GM18526 (cell line): ENCODE results near the gene UBA1.

Source experiments
- POLR2A ChIP-seq: IDR thresholded peaks from 3 replicates; pipeline ENCODE4 v1.6.1; 2011; ENCODE audit not compliant: insufficient read length; ENCODE audit errors: extremely low read depth

The UBA1 gene

DNA sequence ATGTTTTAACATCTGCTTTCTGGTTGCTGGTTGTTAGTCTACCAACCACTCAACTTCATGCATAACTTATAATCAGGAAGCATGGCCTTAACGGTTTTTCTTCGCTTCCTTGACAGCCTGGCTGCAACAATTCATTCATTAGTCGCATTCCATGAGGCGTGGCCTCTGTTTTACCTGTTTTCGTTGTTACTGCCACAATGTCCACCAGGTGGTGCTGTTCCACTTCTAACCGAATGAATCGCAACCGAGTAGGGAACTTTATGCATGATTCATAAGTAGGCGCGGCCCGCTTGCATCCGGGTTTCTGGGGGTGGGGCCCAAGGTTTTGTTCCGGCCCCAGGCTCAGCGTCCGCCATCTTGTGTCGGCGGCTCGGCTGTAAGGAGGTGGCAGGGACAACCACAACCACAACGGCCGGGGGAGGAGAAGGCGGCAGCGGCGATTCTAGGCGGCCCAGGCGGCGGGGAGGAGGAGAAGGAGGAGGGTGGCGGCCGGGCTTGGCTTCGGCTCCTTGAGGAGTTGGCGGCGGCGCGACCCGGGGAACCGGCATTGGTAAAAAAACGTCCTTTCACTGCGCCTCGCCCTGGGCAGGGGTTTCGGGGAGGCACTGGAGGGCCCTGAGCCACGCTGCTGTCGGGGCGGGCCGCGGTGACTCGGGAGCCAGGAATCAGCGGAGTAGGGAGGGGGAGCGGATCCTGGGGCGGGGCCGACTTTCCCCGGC lies at the start of gene UBA1:
Gene UBA1 (plus strand): TSS at position 355 of the 719 bp plus-strand sequence. CDS start 4,974 bp downstream, outside the sequence.
- TF ChIP-seq POLR2A, result peak; percentile 91

DNA sequence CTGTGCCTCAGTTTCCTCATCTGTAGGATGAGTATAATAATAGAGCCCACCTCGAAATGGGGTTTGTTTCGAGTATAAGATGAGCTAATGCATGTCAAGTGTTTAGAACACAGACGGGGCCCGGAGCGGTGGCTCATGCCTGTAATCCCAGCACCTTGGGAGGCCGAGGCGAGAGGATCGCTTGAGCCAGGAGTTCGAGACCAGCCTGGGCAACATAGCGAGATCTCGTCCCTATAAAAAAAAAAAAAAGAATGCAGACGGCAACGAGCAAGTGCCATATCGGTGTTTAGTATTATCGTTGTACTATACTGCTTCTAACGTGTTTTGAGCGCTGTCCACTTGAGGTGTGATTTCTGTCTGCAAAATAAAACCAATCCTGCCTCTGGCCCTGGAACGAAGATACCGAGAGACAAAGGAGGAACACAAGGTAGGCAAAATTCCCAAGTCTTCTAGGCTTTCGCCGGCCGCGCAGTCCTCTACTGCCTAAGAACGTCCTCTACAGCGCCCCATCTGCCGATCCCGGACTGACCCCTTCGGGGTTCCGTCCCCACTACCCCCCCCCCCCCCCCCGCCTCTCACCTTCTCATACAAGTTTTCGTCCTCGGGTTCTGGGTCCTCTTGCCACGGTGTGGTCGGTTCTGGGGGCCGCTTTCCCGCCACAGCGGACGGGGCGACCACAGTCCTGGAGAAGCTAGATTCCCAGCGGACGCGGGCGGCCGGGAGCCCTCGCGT lies 49.6 kb upstream of the UBA1 start:
- no peak for TF ChIP-seq POLR2A

DNA sequence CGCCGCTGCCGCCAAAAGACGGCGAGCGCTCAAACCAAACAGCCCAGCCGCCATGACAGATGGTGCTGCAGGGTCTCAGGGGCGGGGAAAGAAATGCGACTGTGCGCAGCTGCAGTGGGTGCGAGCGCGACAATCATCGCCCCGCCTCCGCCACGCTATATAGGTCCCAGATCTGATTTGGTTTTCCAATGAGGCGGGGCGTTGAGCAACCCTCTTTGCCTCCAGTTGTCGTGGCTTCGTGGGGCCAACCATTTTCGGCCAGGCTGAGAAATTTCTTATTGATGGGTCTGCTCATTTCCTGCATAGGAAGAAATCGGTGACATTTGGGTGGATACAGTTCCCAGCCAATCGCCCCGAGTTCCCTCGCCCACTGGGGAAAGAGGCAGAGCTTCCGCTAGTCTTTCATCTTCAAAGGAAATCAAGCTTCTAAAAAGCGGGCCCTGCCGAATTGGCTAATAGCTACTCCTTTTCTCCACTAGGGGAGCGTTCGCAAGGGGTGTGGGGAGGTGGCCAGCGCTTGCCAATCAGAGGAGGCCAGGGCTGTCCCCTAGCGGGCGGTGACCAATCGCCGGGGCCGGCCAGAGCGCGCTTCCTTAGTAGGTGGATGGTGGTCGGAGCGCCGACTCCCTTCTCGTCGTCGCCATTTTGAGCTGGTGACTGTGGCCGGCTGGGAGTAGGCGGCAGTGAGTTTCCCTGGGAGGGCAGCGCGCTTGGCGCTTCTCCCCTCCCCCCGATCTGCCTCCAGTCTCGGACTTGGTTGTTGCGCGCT lies 48.8 kb upstream of the UBA1 start, which contains the start of the genes NDUFB11 and RBM10:
Gene NDUFB11 (minus strand): TSS at position 77 of the 769 bp plus-strand sequence. CDS start 23 bp downstream, at position 54.
Gene RBM10 (plus strand): TSS at position 596 of the 769 bp plus-strand sequence. CDS start 2,261 bp downstream, outside the sequence.
- peak; percentile 83 for TF ChIP-seq POLR2A

DNA sequence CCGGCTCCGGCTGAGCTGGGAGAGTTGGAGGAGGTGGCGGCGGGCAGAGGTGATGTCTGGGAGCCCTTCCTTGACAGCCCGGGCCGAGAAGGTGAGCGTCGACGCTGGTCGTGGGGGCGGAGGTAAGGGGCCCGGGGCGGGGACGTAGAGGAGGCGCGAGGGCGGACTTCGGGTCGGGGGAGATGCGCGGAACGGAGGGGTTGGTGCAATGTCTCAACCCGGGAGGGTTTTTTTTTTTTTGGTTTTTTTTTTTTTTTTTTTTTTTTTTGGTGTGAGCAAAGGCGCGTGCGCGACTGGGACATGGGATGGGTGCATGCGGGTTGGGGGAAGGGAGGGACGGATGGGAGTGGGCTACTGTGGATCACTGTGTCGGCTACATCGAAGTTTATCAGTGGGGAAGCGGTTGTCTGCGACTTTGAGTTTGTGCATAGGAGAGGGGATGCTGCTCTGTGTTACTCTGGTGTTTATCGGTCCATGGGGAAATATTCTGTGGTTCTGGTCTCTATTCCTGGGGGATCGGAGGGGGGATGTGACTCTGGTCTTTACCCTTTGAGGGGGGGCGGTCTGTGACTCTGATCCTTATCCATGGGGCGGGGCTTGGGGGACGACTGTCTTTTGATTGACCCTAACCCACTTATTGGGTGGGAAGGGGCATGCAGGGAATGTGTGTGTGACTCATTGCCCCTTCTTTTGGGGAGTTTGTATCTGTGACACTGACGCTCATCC lies 48.1 kb upstream of the UBA1 start:
- no peak for TF ChIP-seq POLR2A

DNA sequence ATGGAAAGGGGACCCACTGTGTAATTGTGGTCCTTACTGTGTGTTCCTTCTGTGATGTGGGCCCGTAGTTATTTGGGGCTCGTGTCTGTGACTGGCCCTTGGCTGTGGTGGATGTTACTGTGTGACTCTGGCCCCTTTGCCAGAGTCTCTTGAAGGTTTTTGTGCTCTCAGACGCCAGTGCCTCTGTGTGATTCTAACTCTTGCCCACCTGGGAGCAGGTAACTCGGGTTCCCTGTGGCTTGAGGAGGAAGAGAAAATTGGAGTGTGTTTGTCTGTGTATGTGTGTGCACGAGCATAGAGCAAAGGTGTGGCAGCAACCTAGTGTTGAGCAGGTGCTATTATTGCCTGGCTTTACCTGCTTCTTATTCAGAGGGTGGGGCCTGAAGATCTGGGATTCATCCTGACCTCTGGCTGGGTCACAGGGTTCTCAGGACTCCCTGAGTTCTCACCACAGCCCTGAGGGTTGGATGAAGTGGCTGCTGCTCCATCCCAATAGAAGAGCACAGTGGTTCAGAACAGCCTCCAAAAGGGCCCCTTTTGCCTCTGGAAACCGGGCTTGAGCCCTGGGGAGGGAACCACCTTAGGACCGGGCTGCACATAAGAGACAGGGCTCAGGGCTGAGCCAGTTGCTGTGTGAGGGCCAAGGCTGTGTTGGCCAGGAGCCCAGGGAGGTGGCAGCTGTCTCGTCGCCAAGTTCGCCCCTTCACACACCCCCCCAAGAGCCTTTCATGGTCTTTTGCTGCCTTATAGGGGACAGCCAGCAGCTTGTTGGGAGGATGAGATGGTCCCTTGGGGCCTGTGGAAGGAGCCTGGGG lies 47.3 kb upstream of the UBA1 start:
- no peak for TF ChIP-seq POLR2A

DNA sequence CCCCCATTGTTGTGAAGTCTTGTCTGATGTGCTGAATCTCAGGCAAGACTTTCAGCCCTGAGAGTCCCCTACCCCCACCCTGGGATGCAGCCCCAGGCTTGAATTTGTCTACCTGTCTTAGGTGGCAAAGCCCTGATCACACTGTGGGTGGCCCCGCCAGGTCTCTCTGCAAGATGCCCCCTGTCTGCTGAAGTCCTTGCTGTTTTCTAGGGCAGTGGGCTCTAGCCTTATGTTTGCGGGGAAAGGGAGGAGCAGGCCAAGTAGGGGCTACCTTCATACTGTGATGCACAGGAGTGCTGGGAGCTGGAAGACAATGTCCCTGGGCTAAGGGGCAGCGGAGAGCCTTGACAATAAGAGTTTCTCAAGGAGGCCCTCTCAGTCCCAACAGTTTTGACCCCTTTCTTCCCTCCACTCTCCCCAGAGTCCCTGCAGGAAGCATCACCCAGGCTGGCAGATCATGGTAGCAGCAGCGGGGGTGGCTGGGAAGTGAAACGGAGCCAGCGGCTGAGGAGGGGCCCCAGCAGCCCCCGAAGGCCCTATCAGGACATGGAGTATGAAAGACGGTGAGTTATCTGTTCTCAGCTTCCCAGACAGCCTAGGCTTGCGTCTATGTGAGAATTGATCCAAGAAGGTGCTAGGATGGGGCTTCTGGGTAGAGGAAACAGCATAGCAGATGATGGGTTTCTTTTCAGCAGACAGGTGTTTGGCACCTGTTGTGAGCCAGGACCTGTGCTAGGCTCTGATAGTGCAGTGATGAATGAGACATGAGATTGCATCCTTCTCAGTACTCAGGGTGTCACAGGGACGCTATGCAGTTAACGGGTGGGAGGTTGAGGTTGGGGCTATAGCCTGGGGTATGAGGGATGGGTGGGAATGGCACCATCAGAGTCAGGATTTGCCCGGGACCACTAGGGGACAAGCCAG lies 46.4 kb upstream of the UBA1 start:
- TF ChIP-seq POLR2A, result no peak

DNA sequence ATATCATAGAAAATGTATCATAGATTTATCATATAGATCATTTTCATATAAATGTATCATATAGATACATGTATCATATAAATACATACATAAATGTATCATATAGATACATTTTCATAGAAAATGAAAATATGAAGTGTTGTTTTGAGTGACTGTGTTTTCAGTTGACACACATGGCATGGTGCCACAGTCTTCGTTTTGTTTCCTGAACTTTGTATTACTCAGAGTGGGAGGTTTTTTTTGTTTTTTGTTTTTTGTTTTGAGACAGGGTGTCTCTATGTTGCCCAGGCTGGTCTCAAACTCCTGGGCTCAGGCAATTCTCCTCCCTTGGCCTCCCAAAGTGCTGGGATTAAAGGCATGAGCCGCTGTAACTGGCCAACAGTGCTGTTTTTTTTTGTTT lies 44.7 kb upstream of the UBA1 start:
- no peak for TF ChIP-seq POLR2A

DNA sequence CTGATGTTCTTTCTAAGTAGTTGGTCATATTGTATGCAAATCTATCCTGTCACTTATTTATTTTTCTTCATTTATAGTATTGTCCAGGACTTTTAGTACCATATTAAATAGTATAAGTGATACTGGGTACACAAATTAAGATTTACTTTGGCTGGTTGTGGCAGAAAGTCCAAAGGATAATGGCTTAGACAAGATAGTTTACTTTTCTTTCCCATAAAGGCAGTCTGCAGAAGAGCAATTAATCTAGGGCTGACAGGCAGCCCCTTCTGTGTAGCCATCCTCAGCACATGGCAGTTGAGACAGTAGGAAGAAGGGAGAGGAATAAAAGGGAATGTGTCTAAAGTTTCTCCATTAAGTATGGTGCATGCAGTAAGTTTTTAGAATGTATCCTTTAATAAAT lies 42.2 kb upstream of the UBA1 start:
- TF ChIP-seq POLR2A, result no peak

DNA sequence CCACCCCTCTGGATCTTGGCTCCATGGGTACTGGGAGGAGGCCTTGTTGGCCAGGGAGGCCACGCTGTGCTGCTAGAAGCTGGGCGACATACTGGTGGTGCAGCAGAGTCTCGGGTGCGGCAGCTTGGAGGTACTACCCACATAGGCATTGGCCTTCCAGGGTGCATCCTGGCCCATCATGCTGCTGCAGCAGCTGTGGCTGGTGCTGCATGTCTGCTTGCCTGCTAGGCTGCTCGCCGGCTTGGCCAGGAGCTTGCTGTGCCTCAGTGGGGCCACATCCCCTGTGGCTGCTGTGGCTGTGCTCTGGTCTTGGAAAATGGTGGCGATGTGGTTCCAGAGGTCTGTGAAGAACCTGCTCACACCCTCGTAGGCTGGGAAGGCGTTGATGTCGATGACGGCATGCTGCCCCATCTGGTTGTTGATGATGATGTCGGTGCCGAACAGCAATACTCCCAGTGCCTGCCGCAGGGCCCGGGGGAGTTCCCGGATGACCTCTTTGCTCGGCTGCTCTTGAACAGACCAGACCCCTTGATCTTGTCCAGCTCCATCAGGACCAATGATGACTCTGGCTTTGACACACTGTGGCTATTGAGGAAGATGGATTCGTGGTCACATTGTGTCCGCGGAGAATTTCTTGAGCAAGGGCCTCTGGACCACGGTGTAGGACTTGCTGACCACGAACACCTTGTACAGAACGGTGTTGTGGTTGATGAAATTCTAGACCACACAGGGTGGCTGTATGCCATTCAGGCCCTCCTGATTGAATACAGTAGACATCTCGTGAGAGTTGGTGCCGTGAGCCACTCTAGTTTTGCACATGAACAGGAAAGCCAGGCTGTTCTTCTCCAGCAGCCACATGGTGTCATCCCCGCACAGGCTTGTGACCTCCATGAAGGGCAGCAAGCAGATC lies 36.8 kb upstream of the UBA1 start:
- TF ChIP-seq POLR2A, result no peak

DNA sequence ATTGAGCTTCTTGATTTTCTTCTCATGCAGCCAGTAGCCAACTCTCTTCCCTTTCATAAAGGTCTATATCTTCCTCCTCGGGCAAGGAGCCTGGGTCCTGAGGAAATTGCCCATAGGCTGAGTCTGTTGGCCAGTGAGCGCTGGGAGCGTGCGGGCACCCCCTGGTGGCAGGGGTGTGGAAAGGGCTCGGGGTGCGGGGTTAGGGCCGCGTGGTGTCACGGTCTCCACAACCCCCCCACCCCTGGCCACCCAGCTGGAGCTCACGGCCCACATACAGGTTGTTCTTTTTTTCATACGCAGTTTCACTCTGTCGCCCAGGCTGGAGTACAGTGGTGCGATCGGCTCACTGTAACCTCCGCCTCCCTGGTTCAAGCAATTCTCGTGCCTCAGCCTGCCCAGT lies 35.5 kb upstream of the UBA1 start:
- no peak for TF ChIP-seq POLR2A

DNA sequence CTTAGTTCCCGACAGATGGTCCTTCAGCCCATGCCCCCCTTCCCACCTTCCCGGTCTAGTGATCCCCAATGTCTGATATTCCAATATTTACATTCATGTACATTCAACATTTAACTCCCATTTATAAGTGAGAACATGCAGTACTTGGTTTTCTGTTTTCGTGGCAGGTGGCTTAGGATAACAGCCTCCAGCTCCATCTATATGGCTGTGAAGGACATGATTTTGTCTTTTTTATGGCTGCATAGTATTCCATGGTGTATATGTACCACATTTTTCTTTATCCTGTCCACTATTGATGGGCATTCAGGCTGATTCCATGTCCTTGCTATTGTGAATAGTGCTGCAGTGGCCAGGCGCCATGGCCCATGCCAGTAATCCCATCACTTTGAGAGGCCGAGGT lies 34.8 kb upstream of the UBA1 start:
- no peak for TF ChIP-seq POLR2A

DNA sequence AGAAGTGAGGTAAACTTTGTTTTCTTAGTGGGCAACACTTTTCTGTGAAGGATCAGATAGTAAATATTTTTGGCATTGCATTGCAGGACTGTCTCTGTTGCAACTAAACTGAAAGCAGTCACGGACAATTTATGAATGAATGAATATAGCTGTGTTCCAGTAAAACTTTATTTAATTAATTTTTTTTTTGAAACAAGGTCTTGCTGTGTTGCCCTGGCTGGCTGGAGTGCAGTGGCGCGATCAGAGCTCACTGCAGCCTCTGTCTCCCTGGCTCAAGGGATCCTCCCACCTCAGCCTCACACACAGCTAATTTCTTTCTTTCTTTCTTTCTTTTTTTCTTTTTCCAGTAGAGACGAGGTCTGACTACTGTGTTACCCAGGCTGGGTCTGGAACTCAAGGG lies 32.8 kb upstream of the UBA1 start:
- no peak for TF ChIP-seq POLR2A

DNA sequence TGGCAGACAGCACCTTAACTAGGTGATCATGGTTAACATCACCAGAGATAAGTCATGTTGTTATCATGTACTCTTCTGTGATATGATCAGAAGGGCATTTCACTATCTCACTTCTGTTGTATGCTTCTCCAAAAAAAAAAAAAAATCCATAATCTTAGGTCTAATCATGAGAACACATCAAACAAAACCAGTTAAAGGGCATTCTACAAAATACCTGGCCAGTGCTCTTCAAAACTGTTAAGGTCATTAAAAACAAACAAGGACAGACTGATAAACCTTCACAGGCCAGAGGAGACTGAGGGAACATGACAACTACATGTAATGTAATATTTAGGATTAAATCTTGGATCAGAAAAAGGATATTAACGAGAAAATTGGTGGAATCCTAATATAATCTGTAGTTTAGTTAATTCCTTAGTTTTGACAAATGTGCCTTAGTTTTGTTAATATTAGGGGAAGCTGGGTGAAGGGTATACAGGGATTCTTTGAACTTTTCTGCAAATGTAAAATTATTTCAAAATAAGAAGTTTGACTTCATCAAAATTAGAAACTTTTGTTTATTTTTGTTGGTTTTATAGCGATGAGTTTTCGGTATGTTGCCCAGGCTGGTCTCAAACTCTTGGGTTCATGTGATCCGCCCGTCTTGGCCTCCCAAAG lies 30.6 kb upstream of the UBA1 start:
- no peak for TF ChIP-seq POLR2A
